Mesendoderm (in vitro differentiated cells): ENCODE measurements around the gene MLNR.

Source experiments
- DNase-seq: peaks from one replicate; pipeline ENCODE4 v3.0.0; 2013
- H2AK5ac ChIP-seq: 2 replicates; pipeline ENCODE4 v1.6.1; 2013; ENCODE audit warnings: low read length, inconsistent platforms
- H2BK120ac ChIP-seq: 2 replicates; pipeline ENCODE4 v1.6.1; 2013; ENCODE audit warnings: low read depth, mild to moderate bottlenecking, low read length, moderate library complexity, mixed read lengths
- H2BK15ac ChIP-seq: replicated peaks from 2 replicates; pipeline ENCODE4 v1.6.1; 2013; ENCODE audit warnings: low read depth, mild to moderate bottlenecking, moderate library complexity
- H2BK5ac ChIP-seq: 2 replicates; pipeline ENCODE4 v1.6.1; 2013; ENCODE audit warnings: low read length, inconsistent platforms
- H3K18ac ChIP-seq: 2 replicates; pipeline ENCODE4 v1.6.1; 2013; ENCODE audit warnings: mild to moderate bottlenecking, low read length, mixed read lengths
- H3K23ac ChIP-seq: one replicate; pipeline ENCODE4 v1.6.1; 2013; ENCODE audit warnings: low read length
- H3K27ac ChIP-seq: 2 replicates; pipeline ENCODE4 v1.5.1; 2013; ENCODE audit warnings: low read depth, mild to moderate bottlenecking, inconsistent platforms, low read length, moderate library complexity
- H3K27me3 ChIP-seq: 2 replicates; pipeline ENCODE4 v1.6.1; 2013; ENCODE audit warnings: low read length, control low read depth, mild to moderate bottlenecking, inconsistent platforms; ENCODE audit not compliant: insufficient read depth, poor library complexity
- H3K36me3 ChIP-seq: 2 replicates; pipeline ENCODE4 v1.6.1; 2013; ENCODE audit warnings: low read length, inconsistent platforms; ENCODE audit not compliant: control insufficient read depth, insufficient read depth
- H3K4ac ChIP-seq: one replicate; pipeline ENCODE4 v1.6.1; 2013; ENCODE audit warnings: low read depth, mild to moderate bottlenecking, low read length, moderate library complexity
- H3K4me1 ChIP-seq: 2 replicates; pipeline ENCODE4 v1.6.1; 2013; ENCODE audit warnings: low read depth, low read length, inconsistent platforms; ENCODE audit not compliant: control insufficient read depth
- H3K4me2 ChIP-seq: 2 replicates; pipeline ENCODE4 v1.6.1; 2013; ENCODE audit warnings: low read length
- H3K4me3 ChIP-seq: 2 replicates; pipeline ENCODE4 v1.5.1; 2013; ENCODE audit warnings: mild to moderate bottlenecking, low read length
- H3K56ac ChIP-seq: one replicate; pipeline ENCODE4 v1.6.1; 2013; ENCODE audit warnings: low read length
- H3K79me1 ChIP-seq: 2 replicates; pipeline ENCODE4 v1.6.1; 2013; ENCODE audit warnings: low read length, inconsistent platforms
- H3K79me2 ChIP-seq: 2 replicates; pipeline ENCODE4 v1.6.1; 2013; ENCODE audit warnings: mild to moderate bottlenecking, low read length; ENCODE audit not compliant: control insufficient read depth, insufficient read depth
- H3K9ac ChIP-seq: 2 replicates; pipeline ENCODE4 v1.6.1; 2013; ENCODE audit warnings: low read length, inconsistent platforms
- H4K5ac ChIP-seq: one replicate; pipeline ENCODE4 v1.6.1; 2013; ENCODE audit warnings: low read length
- H4K8ac ChIP-seq: one replicate; pipeline ENCODE4 v1.6.1; 2013; ENCODE audit warnings: low read depth, mild to moderate bottlenecking, control low read depth, low read length, moderate library complexity
- WGBS: extraction: QIAGEN DNeasy Blood & Tissue Kit; methylation state at CpG from one replicate; pipeline ENCODE4 v1.1.7; 2013; ENCODE audit warnings: low lambda C conversion rate, missing lambda C conversion rate; ENCODE audit not compliant: insufficient coverage; ENCODE audit errors: extremely low coverage; 5-methylcytosine and 5-hydroxymethylcytosine counted together

MLNR gene

DNA sequence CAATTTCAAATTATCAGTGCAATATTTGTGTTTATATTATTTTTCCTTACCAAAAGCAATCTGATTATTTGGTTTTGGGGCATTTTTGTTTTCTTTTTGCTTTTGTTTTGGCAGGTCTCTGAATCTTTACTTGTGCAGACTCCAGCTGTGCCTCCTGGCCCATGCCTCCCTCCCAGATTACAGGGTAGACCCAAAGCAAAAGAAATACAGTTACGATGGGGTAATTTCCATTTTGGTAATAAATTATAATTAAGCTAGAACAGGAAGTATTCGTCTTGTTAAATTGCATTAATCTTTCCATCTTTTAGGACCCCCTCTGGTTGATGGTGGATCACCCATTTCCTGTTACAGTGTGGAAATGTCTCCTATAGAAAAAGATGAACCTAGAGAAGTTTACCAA, 29.2 kb upstream of the MLNR start:
- WGBS = no CpG with 5 or more reads among the region's 2 CpGs

DNA sequence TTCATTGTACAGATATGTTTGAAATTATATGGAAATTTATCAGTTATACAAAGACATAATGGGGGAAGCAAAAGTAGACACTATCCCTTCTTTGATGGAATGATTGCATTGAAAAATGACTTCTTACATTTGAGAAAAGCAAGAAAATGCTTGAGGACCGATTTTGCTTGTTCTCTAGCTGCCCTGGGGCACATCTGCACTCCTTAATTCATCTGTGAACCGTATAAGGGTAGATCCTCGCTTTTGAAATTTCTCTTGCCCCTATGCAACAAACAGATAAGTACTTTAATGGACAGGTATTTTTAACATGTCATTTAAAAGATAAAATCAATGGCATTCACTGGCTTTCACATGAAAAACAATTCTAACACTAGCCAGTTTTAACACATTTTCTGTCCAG, 13.5 kb upstream of the MLNR start:
- Histone ChIP-seq H3K18ac (no peak overlapping the region), H3K23ac (no peak overlapping the region), H3K79me1 (no peaks in the 10 kb centered on the region), H2AK5ac (no peak overlapping the region), H3K36me3 (no peaks in the 10 kb centered on the region), H3K4me1 (no peaks in the 10 kb centered on the region), H3K27ac (no peak overlapping the region), H3K4me2 (no peak overlapping the region), H3K79me2 (no peaks in the 10 kb centered on the region), H3K56ac (no peak overlapping the region), H3K9ac (no peak overlapping the region), H2BK120ac (no peak overlapping the region), H4K5ac (no peak overlapping the region), H3K4ac (no peak overlapping the region), H2BK15ac (no peak overlapping the region), H4K8ac (no peak overlapping the region), H2BK5ac (no peak overlapping the region), H3K4me3 (no peak overlapping the region), H3K27me3 (no peaks in the 10 kb centered on the region)
- no peak for DNase-seq
- no CpG with 5 or more reads among the region's 3 CpGs for WGBS

More for the DNA sequence above, 29.2 kb upstream of the MLNR start:
- no peak overlapping the region for H4K5ac ChIP-seq
- no peaks in the 10 kb centered on the region for H3K4me1 ChIP-seq
- no peak for DNase-seq
- H2AK5ac ChIP-seq = no peak overlapping the region
- H3K23ac ChIP-seq = no peak overlapping the region
- no peak overlapping the region for H3K4ac ChIP-seq
- no peaks in the 10 kb centered on the region for H3K79me2 ChIP-seq
- no peaks in the 10 kb centered on the region for H3K27me3 ChIP-seq
- no peak overlapping the region for H3K9ac ChIP-seq
- H2BK5ac ChIP-seq = no peak overlapping the region
- no peak overlapping the region for H3K4me2 ChIP-seq
- no peak overlapping the region for H2BK120ac ChIP-seq
- no peak overlapping the region for H2BK15ac ChIP-seq
- no peak overlapping the region for H3K4me3 ChIP-seq
- no peak overlapping the region for H3K56ac ChIP-seq
- H3K79me1 ChIP-seq = no peaks in the 10 kb centered on the region
- no peak overlapping the region for H3K27ac ChIP-seq
- no peak overlapping the region for H3K18ac ChIP-seq
- no peak overlapping the region for H4K8ac ChIP-seq
- no peaks in the 10 kb centered on the region for H3K36me3 ChIP-seq

DNA sequence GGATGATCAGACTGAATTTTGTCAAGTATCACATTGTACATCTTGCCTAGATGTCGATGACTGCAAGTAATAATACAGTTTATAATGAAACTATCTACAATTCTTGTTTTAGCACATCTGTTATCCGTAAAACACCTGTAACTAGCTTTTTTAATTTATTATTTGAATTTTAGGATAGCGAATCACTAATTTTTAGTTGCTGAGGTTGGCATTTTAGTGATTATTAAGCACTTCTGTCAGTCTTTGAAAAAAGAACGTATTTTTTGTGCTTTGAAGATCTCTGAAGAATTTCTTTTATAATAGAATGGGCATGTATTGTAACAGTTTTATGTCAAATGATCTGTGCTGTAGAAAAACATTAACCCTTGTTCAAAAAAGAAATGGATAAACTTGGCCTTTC, 11.5 kb upstream of the MLNR start:
- no peak overlapping the region for H2BK15ac ChIP-seq
- no peak overlapping the region for H3K4me3 ChIP-seq
- no peak overlapping the region for H2AK5ac ChIP-seq
- 100% methylated on average over 1 of the region's 4 CpGs for WGBS
- no peak for DNase-seq
- H3K4me1 ChIP-seq = no peaks in the 10 kb centered on the region
- H2BK5ac ChIP-seq = no peak overlapping the region
- no peaks in the 10 kb centered on the region for H3K79me2 ChIP-seq
- no peak overlapping the region for H4K8ac ChIP-seq
- no peaks in the 10 kb centered on the region for H3K27me3 ChIP-seq
- no peak overlapping the region for H3K27ac ChIP-seq
- no peak overlapping the region for H3K56ac ChIP-seq
- H3K4me2 ChIP-seq = no peak overlapping the region
- no peaks in the 10 kb centered on the region for H3K36me3 ChIP-seq
- no peak overlapping the region for H3K4ac ChIP-seq
- H3K79me1 ChIP-seq = no peaks in the 10 kb centered on the region
- no peak overlapping the region for H3K18ac ChIP-seq
- H3K9ac ChIP-seq = no peak overlapping the region
- H2BK120ac ChIP-seq = no peak overlapping the region
- no peak overlapping the region for H3K23ac ChIP-seq
- H4K5ac ChIP-seq = no peak overlapping the region

DNA sequence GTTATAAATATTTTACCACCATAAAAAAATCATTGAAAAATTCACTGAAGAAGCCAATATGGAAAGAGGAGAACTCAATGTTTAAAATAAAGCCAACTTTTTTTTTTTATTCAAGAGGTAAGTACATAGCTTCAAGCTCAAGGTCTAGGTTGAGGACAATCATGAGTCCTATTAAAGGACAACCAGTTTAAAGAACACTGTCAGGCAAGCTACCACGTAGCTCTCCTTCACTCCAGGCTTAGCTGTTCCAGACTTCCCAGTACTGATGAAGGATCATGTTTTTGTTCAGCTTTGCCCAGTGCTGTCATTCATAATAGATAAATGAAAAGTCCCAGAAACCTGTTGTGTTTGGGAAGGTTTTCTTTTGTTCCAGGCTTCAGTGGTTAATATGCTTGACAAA, 10.0 kb upstream of the MLNR start:
- WGBS = no CpG with 5 or more reads among the region's 1 CpG

DNA sequence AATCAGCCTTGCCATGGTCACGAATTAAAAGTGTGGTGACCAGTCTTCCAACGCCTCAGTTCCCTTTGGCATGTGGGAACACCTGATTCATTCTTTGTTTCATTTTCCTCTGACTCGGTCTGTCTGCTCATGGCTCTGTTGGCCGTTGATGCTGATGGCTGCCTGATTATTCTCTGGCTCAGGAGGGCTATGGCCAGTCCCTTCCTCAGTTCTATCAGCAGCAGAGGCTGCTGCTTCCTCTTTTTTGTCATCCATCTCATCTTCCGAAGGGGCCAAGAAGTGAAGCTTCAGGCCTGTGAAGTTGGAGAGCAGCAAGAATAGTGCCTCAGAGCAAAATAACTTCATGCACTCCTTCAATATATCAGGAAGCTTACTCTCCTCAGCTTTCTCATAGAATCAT, 9.5 kb upstream of the MLNR start:
- Histone ChIP-seq H3K27ac (no peak overlapping the region), H3K9ac (no peak overlapping the region), H3K4me3 (no peak overlapping the region), H2BK120ac (no peak overlapping the region), H2BK15ac (no peak overlapping the region), H3K79me1 (no peaks in the 10 kb centered on the region), H3K4me1 (no peaks in the 10 kb centered on the region), H2AK5ac (no peak overlapping the region), H3K18ac (no peak overlapping the region), H3K4me2 (no peak overlapping the region), H4K8ac (no peak overlapping the region), H3K4ac (no peak overlapping the region), H3K27me3 (no peaks in the 10 kb centered on the region), H3K36me3 (no peaks in the 10 kb centered on the region), H3K23ac (no peak overlapping the region), H3K79me2 (no peaks in the 10 kb centered on the region), H2BK5ac (no peak overlapping the region), H3K56ac (no peak overlapping the region), H4K5ac (no peak overlapping the region)
- no peak for DNase-seq
- no CpG with 5 or more reads among the region's 5 CpGs for WGBS

More for the DNA sequence above, 10.0 kb upstream of the MLNR start:
- Histone ChIP-seq H4K8ac (no peak overlapping the region), H3K79me2 (no peaks in the 10 kb centered on the region), H3K4ac (no peak overlapping the region), H2BK120ac (no peak overlapping the region), H3K4me1 (no peaks in the 10 kb centered on the region), H3K18ac (no peak overlapping the region), H2AK5ac (no peak overlapping the region), H2BK5ac (no peak overlapping the region), H3K4me3 (no peak overlapping the region), H3K79me1 (no peaks in the 10 kb centered on the region), H3K56ac (no peak overlapping the region), H3K4me2 (no peak overlapping the region), H4K5ac (no peak overlapping the region), H3K36me3 (no peaks in the 10 kb centered on the region), H3K9ac (no peak overlapping the region), H2BK15ac (no peak overlapping the region), H3K27ac (no peak overlapping the region), H3K27me3 (no peaks in the 10 kb centered on the region), H3K23ac (no peak overlapping the region)
- DNase-seq = no peak

DNA sequence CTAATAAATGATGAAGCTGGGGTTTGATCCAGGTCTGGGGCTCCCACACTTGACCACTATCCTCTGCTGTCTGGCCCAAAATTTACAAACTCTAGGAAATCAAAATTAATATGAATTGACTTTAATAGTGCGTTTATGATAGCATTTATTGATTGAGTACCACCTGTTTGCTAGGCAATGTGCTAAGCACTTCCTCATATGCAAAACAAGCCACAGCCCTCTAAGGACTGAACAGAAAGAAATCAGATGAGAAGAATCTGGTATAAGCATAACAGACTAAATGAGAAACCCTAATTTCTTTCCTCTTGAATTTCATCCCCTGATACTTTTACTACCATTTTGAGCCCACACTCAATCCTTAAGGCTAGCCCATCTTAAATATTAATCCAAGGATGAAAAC, 6.6 kb upstream of the MLNR start:
- H3K4me2 ChIP-seq = no peak overlapping the region
- no peak overlapping the region for H3K23ac ChIP-seq
- no peak overlapping the region for H3K56ac ChIP-seq
- peaks cover 12% of the 10 kb centered on the region for H3K27me3 ChIP-seq
- no peaks in the 10 kb centered on the region for H3K79me1 ChIP-seq
- no peak overlapping the region for H3K9ac ChIP-seq
- H3K18ac ChIP-seq = no peak overlapping the region
- H2BK120ac ChIP-seq = no peak overlapping the region
- no peak overlapping the region for H4K5ac ChIP-seq
- H4K8ac ChIP-seq = no peak overlapping the region
- no peak overlapping the region for H3K4ac ChIP-seq
- H3K4me1 ChIP-seq = no peaks in the 10 kb centered on the region
- H2BK5ac ChIP-seq = no peak overlapping the region
- no peak for DNase-seq
- H2AK5ac ChIP-seq = no peak overlapping the region
- H3K79me2 ChIP-seq = no peaks in the 10 kb centered on the region
- H3K36me3 ChIP-seq = no peaks in the 10 kb centered on the region
- no peak overlapping the region for H3K27ac ChIP-seq
- no CpG with 5 or more reads among the region's 1 CpG for WGBS
- no peak overlapping the region for H3K4me3 ChIP-seq
- no peak overlapping the region for H2BK15ac ChIP-seq
